ENCODE measurements around the gene LARP4. TPM values are rescaled to one million over a fixed set of nuclear protein-coding genes. Genes with fewer than 3 reads are reported as not detected.

The LARP4 gene
- total RNA-seq, 1 donor from 2014 or later, result 38.9 TPM

DNA sequence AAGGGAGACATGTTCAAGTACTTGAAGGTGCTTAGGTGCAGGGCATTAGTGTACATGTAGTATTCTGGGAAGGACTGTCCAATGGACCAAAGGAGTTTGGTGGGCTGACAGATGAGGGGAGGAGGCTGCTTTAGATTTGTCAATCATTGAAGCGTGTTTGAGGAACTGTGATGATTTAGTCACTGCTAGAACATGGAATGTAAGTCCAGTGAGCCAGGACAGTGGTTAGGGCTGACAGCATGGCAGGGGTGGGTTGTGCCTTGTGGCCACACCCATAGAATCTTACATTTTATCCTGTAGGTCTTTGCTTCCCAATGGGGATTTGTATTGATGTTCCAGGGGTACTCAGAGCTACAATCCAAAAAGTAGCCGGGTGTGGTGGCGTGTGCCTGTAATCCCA is 128.7 kb downstream of the LARP4 start:
- H3K4me1 Mint-ChIP-seq (ENCODE audit: low read depth), result peaks cover 16% of the 10 kb centered on the region
- H3K9me3 Mint-ChIP-seq (ENCODE audit: low read depth), result no peaks in the 10 kb centered on the region
- TF ChIP-seq, protein P1, sequence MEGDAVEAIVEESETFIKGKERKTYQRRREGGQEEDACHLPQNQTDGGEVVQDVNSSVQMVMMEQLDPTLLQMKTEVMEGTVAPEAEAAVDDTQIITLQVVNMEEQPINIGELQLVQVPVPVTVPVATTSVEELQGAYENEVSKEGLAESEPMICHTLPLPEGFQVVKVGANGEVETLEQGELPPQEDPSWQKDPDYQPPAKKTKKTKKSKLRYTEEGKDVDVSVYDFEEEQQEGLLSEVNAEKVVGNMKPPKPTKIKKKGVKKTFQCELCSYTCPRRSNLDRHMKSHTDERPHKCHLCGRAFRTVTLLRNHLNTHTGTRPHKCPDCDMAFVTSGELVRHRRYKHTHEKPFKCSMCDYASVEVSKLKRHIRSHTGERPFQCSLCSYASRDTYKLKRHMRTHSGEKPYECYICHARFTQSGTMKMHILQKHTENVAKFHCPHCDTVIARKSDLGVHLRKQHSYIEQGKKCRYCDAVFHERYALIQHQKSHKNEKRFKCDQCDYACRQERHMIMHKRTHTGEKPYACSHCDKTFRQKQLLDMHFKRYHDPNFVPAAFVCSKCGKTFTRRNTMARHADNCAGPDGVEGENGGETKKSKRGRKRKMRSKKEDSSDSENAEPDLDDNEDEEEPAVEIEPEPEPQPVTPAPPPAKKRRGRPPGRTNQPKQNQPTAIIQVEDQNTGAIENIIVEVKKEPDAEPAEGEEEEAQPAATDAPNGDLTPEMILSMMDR (IDR thresholded peaks at IDR 0.05), result no peak
- H3K27ac Mint-ChIP-seq (ENCODE audit: unreplicated experiment), result no peak overlapping the region
- peaks cover under 1% of the 10 kb centered on the region for H3K36me3 Mint-ChIP-seq (ENCODE audit: low read depth)
- no peak for DNase-seq (ENCODE audit: low spot score)
- no peak overlapping the region for H3K4me3 Mint-ChIP-seq (ENCODE audit: unreplicated experiment)
- no peaks in the 10 kb centered on the region for H3K27me3 Mint-ChIP-seq (ENCODE audit: low read depth)

Other genes with a start within 250 kb of the LARP4 start
- gene CERS5, start 233.5 kb upstream of the LARP4 start, total RNA-seq, result 77.2 to 81.3 TPM (median 80.9 TPM) in 3 replicates
- gene LIMA1, start 117.4 kb upstream of the LARP4 start, total RNA-seq, result 90.3 to 120 TPM (median 114 TPM) in 3 replicates
- not detected in 3 replicates for gene FAM186A, start 4.3 kb upstream of the LARP4 start, total RNA-seq
- gene DIP2B, start 104.1 kb downstream of the LARP4 start, total RNA-seq, result 25.4 to 36.3 TPM (median 25.8 TPM) in 3 replicates

Data from chondrocyte (in vitro differentiated cells).